ENCODE data around the gene S100Z.

Gene S100Z

GRCh38 chr5:76849419-76850291 is at the start of gene S100Z:
S100Z (plus strand) TSS chr5:76850014; CDS start chr5:76875360, 25,346 bp downstream.
- Histone ChIP-seq H4K20me1 (ENCODE audit: low read depth, low read length) (no peaks in the 10 kb centered on the region), H3F3A (ENCODE audit: insufficient read depth) (no peaks in the 10 kb centered on the region), H3K27me3 (ENCODE audit: low read length) (no peaks in the 10 kb centered on the region), H3K9ac (ENCODE audit: low read length) (no peak within 1 kb of the TSS), H3K4me3 (ENCODE audit: insufficient read depth, low read length, poor library complexity, severe bottlenecking) (no peak within 1 kb of the TSS), H3K4me2 (ENCODE audit: low read depth, low read length, poor library complexity, severe bottlenecking) (no peak within 1 kb of the TSS), H2AFZ (ENCODE audit: low read depth, low read length, severe bottlenecking) (no peak within 1 kb of the TSS), H3K79me2 (ENCODE audit: insufficient read depth, low read length) (no peaks in the 10 kb centered on the region), H3K36me3 (ENCODE audit: low read length) (no peaks in the 10 kb centered on the region), H3K27ac (ENCODE audit: low read depth, low read length) (no peak within 1 kb of the TSS), H3K9me2 (replicated peaks; ENCODE audit: insufficient read depth, low read length) (no peaks in the 10 kb centered on the region), H3K9me3 (ENCODE audit: insufficient read depth, low read length) (no peaks in the 10 kb centered on the region)
- TF ChIP-seq CTCF (IDR thresholded peaks at IDR 0.05; ENCODE audit: insufficient read depth, low read length, poor library complexity, severe bottlenecking) (no peak), EZH2phosphoT487 (conservative IDR thresholded peaks at IDR 0.05; ENCODE audit: low read length) (no peak)

GRCh38 chr5:76800579-76800978 is 49.2 kb upstream of the S100Z start:
- Histone ChIP-seq H3K27ac (ENCODE audit: low read depth, low read length) (no peak overlapping the region), H3K27me3 (ENCODE audit: low read length) (no peaks in the 10 kb centered on the region), H3K9me3 (ENCODE audit: insufficient read depth, low read length) (no peaks in the 10 kb centered on the region), H3K4me2 (ENCODE audit: low read depth, low read length, poor library complexity, severe bottlenecking) (no peak overlapping the region), H3K4me3 (ENCODE audit: insufficient read depth, low read length, poor library complexity, severe bottlenecking) (no peak overlapping the region), H3K36me3 (ENCODE audit: low read length) (no peaks in the 10 kb centered on the region), H4K20me1 (ENCODE audit: low read depth, low read length) (no peaks in the 10 kb centered on the region), H2AFZ (ENCODE audit: low read depth, low read length, severe bottlenecking) (no peak overlapping the region), H3F3A (ENCODE audit: insufficient read depth) (no peaks in the 10 kb centered on the region), H3K9ac (ENCODE audit: low read length) (no peak overlapping the region), H3K9me2 (replicated peaks; ENCODE audit: insufficient read depth, low read length) (no peaks in the 10 kb centered on the region), H3K79me2 (ENCODE audit: insufficient read depth, low read length) (no peaks in the 10 kb centered on the region)
- no peak for TF ChIP-seq CTCF (IDR thresholded peaks at IDR 0.05; ENCODE audit: insufficient read depth, low read length, poor library complexity, severe bottlenecking)
- TF ChIP-seq EZH2phosphoT487 (conservative IDR thresholded peaks at IDR 0.05; ENCODE audit: low read length), result no peak

DNA sequence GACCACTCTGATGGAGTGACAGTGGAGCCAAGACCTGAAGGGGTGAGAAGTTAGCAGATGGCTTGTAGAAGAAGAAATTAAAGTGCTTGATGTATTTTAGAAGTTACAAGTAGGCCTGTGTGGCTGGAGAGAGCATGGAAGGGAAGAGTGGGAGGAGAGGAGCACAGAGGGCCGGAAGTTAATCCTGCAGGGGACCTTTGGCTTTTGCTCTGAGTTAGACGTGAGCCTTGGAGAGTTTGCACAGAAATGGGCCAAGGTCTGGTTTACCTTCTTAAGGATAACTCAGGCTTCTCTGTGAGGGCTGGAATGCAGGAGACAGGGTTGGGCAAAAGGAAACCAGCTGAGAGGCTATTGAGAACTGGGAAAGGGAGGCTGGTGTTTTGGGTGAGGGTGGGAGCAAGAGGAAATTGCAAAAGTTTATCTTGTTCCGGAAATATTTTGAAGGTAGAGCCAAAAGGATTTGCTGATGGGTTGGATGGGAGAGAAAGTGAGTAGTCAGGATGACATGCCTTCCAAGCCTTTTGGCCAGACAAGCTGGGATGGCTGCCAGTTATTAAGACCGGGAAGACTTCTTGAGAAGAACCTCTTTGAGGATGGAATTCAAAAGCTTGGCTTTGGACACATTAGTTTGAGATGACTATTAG is 48.5 kb upstream of the S100Z start:
- H3K27me3 ChIP-seq (ENCODE audit: low read length), result no peaks in the 10 kb centered on the region
- no peaks in the 10 kb centered on the region for H3K36me3 ChIP-seq (ENCODE audit: low read length)
- TF ChIP-seq CTCF (IDR thresholded peaks at IDR 0.05; ENCODE audit: insufficient read depth, low read length, poor library complexity, severe bottlenecking) (no peak), EZH2phosphoT487 (conservative IDR thresholded peaks at IDR 0.05; ENCODE audit: low read length) (no peak)
- H3K4me2 ChIP-seq (ENCODE audit: low read depth, low read length, poor library complexity, severe bottlenecking), result no peak overlapping the region
- no peaks in the 10 kb centered on the region for H3F3A ChIP-seq (ENCODE audit: insufficient read depth)
- no peak overlapping the region for H3K27ac ChIP-seq (ENCODE audit: low read depth, low read length)
- no peaks in the 10 kb centered on the region for H3K79me2 ChIP-seq (ENCODE audit: insufficient read depth, low read length)
- no peak overlapping the region for H3K9ac ChIP-seq (ENCODE audit: low read length)
- H2AFZ ChIP-seq (ENCODE audit: low read depth, low read length, severe bottlenecking), result no peak overlapping the region
- no peaks in the 10 kb centered on the region for H3K9me3 ChIP-seq (ENCODE audit: insufficient read depth, low read length)
- H3K9me2 ChIP-seq (replicated peaks; ENCODE audit: insufficient read depth, low read length), result no peaks in the 10 kb centered on the region
- H4K20me1 ChIP-seq (ENCODE audit: low read depth, low read length), result no peaks in the 10 kb centered on the region
- H3K4me3 ChIP-seq (ENCODE audit: insufficient read depth, low read length, poor library complexity, severe bottlenecking), result no peak overlapping the region

Data from SU-DHL-6 (cell line).